Activated B cell treated with CpG ODN at 0.5 μM for 24 hours (primary cell): ENCODE results near the gene PMVK. TPM values are rescaled to one million over a fixed set of nuclear protein-coding genes. Genes with fewer than 3 reads are reported as not detected.

Experiments used
- ATAC-seq: fragments of 200-7000 bp; cut with Tn5 transposase; one replicate; pipeline ENCODE4 v1.10.0; 2021; ENCODE audit warnings: low read depth, mild to moderate bottlenecking, moderate library complexity
- CTCF ChIA-PET: fragments of 350-600 bp; sonication (Branson Sonifier 250); formaldehyde crosslinking; loops from one replicate; lab custom pipeline; 2021; ENCODE audit warnings: antibody characterized with exemption; lab: Charles Lee
- POLR2A ChIA-PET: fragments of 350-600 bp; sonication (Branson Sonifier 250); formaldehyde crosslinking; loops from one replicate; lab custom pipeline; 2021; ENCODE audit warnings: antibody characterized with exemption; lab: Charles Lee
- DNase-seq: peaks from one replicate; pipeline ENCODE4 v3.0.0; 2022
- H3K27ac Mint-ChIP-seq: one replicate; pipeline ENCODE4 v1.8.0; 2020; ENCODE audit warnings: mixed read lengths
- H3K27me3 Mint-ChIP-seq: one replicate; pipeline ENCODE4 v1.8.0; 2021; ENCODE audit warnings: mixed read lengths
- H3K36me3 Mint-ChIP-seq: one replicate; pipeline ENCODE4 v1.8.0; 2021; ENCODE audit warnings: low read depth, mixed read lengths
- H3K4me1 Mint-ChIP-seq: one replicate; pipeline ENCODE4 v1.8.0; 2021; ENCODE audit warnings: mixed read lengths
- H3K4me3 Mint-ChIP-seq: one replicate; pipeline ENCODE4 v1.8.0; 2020; ENCODE audit warnings: mild to moderate bottlenecking, mixed read lengths
- H3K9me3 Mint-ChIP-seq: one replicate; pipeline ENCODE4 v1.8.0; 2020; ENCODE audit warnings: mixed read lengths
- CTCF ChIP-seq: fragments of 200-600 bp; IDR thresholded peaks from one replicate; pipeline ENCODE4 v1.8.0; 2022; ENCODE audit warnings: antibody characterized with exemption, mild to moderate bottlenecking
- intact Hi-C: fragments of 100-400 bp; cut with micrococcal nuclease; formaldehyde crosslinking; loops from one replicate; pipeline ENCODE4 v1.15.1; 2024
- total RNA-seq: library from RNA; stranded (reverse); gene quantifications from 2 replicates; pipeline ENCODE4 v1.2.3, GENCODE V29; 2022

Gene PMVK
- total RNA-seq, 1 donor from 2014 or later = 24.6 TPM

- Mint-ChIP-seq H3K4me1 (peaks cover 41% of the 10 kb centered on the region), H3K27ac (peak overlapping the region; percentile 86), H3K36me3 (peaks cover 59% of the 10 kb centered on the region), H3K4me3 (peak overlapping the region; percentile 84), H3K27me3 (no peaks in the 10 kb centered on the region), H3K9me3 (no peaks in the 10 kb centered on the region)
- DNase-seq (no peak), ATAC-seq (peak; percentile 4)
- ChIA-PET POLR2A (interaction anchor here (0.6 to 3.0 kb wide), 9 partner anchors 10 to 100 kb away, joined by 3 to 53 read pairs (median 10); partner anchors contain the start of genes CKS1B, FLAD1, PMVK and SHC1), CTCF (interaction anchor here (1.1 to 3.2 kb wide), 11 partner anchors 9 to 99 kb away, joined by 3 to 26 read pairs (median 5); partner anchors contain the start of genes CKS1B, FLAD1, PMVK and SHC1)
- no peak for TF ChIP-seq CTCF
- intact Hi-C loops = loop anchor here (1.0 kb wide), 1 partner anchor 55 kb away; no protein-coding TSS in a partner anchor
Observed at GRCh38 chr1:154962156-154962749, 25.7 kb upstream of the PMVK start.

- TF ChIP-seq CTCF = no peak
- ChIA-PET CTCF (interaction anchor here (0.9 to 3.2 kb wide), 16 partner anchors 9 to 123 kb away, joined by 3 to 26 read pairs (median 4); partner anchors contain the start of genes ADAM15, CKS1B, FLAD1 and LENEP), POLR2A (interaction anchor here (0.5 to 3.0 kb wide), 14 partner anchors 9 to 602 kb away, joined by 3 to 53 read pairs (median 9); partner anchors contain the start of genes CKS1B, FLAD1, PMVK and SHC1)
- DNase-seq = peak; percentile 85
- peaks cover 52% of the 10 kb centered on the region for H3K36me3 Mint-ChIP-seq
- peak within 1 kb of the TSS; percentile 87 for H3K4me3 Mint-ChIP-seq
- H3K27ac Mint-ChIP-seq = peak within 1 kb of the TSS; percentile 86
- H3K4me1 Mint-ChIP-seq = peaks cover 47% of the 10 kb centered on the region
- no peaks in the 10 kb centered on the region for H3K27me3 Mint-ChIP-seq
- H3K9me3 Mint-ChIP-seq = no peaks in the 10 kb centered on the region
- ATAC-seq = peak; percentile 88
- intact Hi-C loops = loop anchor here (1.0 to 2.0 kb wide), 6 partner anchors 13 to 100 kb away; partner anchors contain the start of genes ADAM15 and CKS1B
Observed at GRCh38 chr1:154961207-154962155, 25.0 kb upstream of the PMVK start, which contains the start of gene PYGO2. PYGO2 (minus strand) TSS chr1:154961782; CDS start chr1:154961576, 206 bp downstream.

GRCh38 chr1:154960446-154961136, 24.1 kb upstream of the PMVK start:
- Mint-ChIP-seq H3K9me3 (no peaks in the 10 kb centered on the region), H3K4me1 (peaks cover 55% of the 10 kb centered on the region), H3K4me3 (peak overlapping the region; percentile 87), H3K27me3 (no peaks in the 10 kb centered on the region), H3K36me3 (peaks cover 50% of the 10 kb centered on the region), H3K27ac (peak overlapping the region; percentile 86)
- TF ChIP-seq CTCF = no peak
- ATAC-seq = no peak
- DNase-seq = no peak
- intact Hi-C loops = loop anchor here (1.0 to 2.0 kb wide), 5 partner anchors 14 to 101 kb away; partner anchors contain the start of genes ADAM15 and CKS1B
- ChIA-PET CTCF (interaction anchor here (0.9 to 3.2 kb wide), 12 partner anchors 8 to 124 kb away, joined by 3 to 26 read pairs (median 4); partner anchors contain the start of genes ADAM15, FLAD1, LENEP and PMVK), POLR2A (interaction anchor here (0.6 to 3.0 kb wide), 13 partner anchors 8 to 124 kb away, joined by 3 to 53 read pairs (median 10); partner anchors contain the start of genes CKS1B, FLAD1, PMVK and SHC1)

GRCh38 chr1:154959426-154959780, 22.9 kb upstream of the PMVK start:
- ChIA-PET CTCF (interaction anchor here (0.8 kb wide), 1 partner anchor 92 kb away, joined by 3 read pairs; the partner anchor contains the start of gene ADAM15), POLR2A (interaction anchor here (0.6 to 3.0 kb wide), 3 partner anchors 13 to 102 kb away, joined by 8 to 53 read pairs (median 21); partner anchors contain the start of genes CKS1B, PMVK and SHC1)

More at GRCh38 chr1:154959426-154959780, 22.9 kb upstream of the PMVK start:
- DNase-seq = no peak
- H3K27ac Mint-ChIP-seq = no peak overlapping the region
- peaks cover 38% of the 10 kb centered on the region for H3K36me3 Mint-ChIP-seq
- H3K9me3 Mint-ChIP-seq = no peaks in the 10 kb centered on the region
- TF ChIP-seq CTCF = no peak
- H3K27me3 Mint-ChIP-seq = no peaks in the 10 kb centered on the region
- peak overlapping the region; percentile 11 for H3K4me3 Mint-ChIP-seq
- H3K4me1 Mint-ChIP-seq = peaks cover 67% of the 10 kb centered on the region
- intact Hi-C loops = loop anchor here (5.0 kb wide), 1 partner anchor 402 kb away; the partner anchor contains the start of gene UBE2Q1
- ATAC-seq = no peak
